H9 (cell line): ENCODE results near the gene DNAJB6. TPM values are rescaled to one million over a fixed set of nuclear protein-coding genes. Genes with fewer than 3 reads are reported as not detected.

Source experiments
- DNase-seq: peaks from one replicate; pipeline ENCODE4 v3.0.0-alpha.2; 2017
- H2AFZ ChIP-seq: one replicate; pipeline ENCODE4 v1.6.1; 2013; ENCODE audit warnings: mild to moderate bottlenecking, low read length, control low read depth, moderate library complexity
- H2AK5ac ChIP-seq: 2 replicates; pipeline ENCODE4 v1.6.1; 2013; ENCODE audit warnings: low read length, control low read depth, mixed read lengths; ENCODE audit not compliant: insufficient read length
- H2BK120ac ChIP-seq: one replicate; pipeline ENCODE4 v1.6.1; 2013; ENCODE audit warnings: low read depth, mild to moderate bottlenecking, low read length, control low read depth, inconsistent platforms; ENCODE audit not compliant: poor library complexity, severe bottlenecking
- H2BK12ac ChIP-seq: 2 replicates; pipeline ENCODE4 v1.6.1; 2013; ENCODE audit warnings: low read length, control low read depth, mixed read lengths, low read depth; ENCODE audit not compliant: insufficient read length
- H2BK15ac ChIP-seq: 2 replicates; pipeline ENCODE4 v1.6.1; 2013; ENCODE audit warnings: low read depth, low read length, control low read depth
- H2BK20ac ChIP-seq: one replicate; pipeline ENCODE4 v1.6.1; 2013; ENCODE audit warnings: low read depth, mild to moderate bottlenecking, low read length, control low read depth, inconsistent platforms; ENCODE audit not compliant: poor library complexity, severe bottlenecking
- H2BK5ac ChIP-seq: 2 replicates; pipeline ENCODE4 v1.6.1; 2013; ENCODE audit warnings: low read length, control low read depth, mixed read lengths; ENCODE audit not compliant: insufficient read length
- H3K14ac ChIP-seq: 2 replicates; pipeline ENCODE4 v1.6.1; 2013; ENCODE audit warnings: low read length, control low read depth; ENCODE audit not compliant: insufficient read depth
- H3K18ac ChIP-seq: 2 replicates; pipeline ENCODE4 v1.6.1; 2013; ENCODE audit warnings: low read depth, mild to moderate bottlenecking, mixed read lengths, low read length, control low read depth; ENCODE audit not compliant: insufficient read length
- H3K23ac ChIP-seq: 2 replicates; pipeline ENCODE4 v1.6.1; 2013; ENCODE audit warnings: low read length, control low read depth, mixed read lengths, low read depth; ENCODE audit not compliant: insufficient read length
- H3K23me2 ChIP-seq: 2 replicates; pipeline ENCODE4 v1.6.1; 2013; ENCODE audit warnings: low read depth, mild to moderate bottlenecking, mixed read lengths, low read length, control low read depth; ENCODE audit not compliant: insufficient read length, poor library complexity, severe bottlenecking
- H3K27ac ChIP-seq: 2 replicates; pipeline ENCODE4 v1.5.1; 2013; ENCODE audit warnings: low read length, control low read depth, mixed read lengths, low read depth; ENCODE audit not compliant: insufficient read length
- H3K27me3 ChIP-seq: 2 replicates; pipeline ENCODE4 v1.6.1; 2013; ENCODE audit warnings: low read length, control low read depth, inconsistent platforms; ENCODE audit not compliant: insufficient read depth
- H3K4ac ChIP-seq: 2 replicates; pipeline ENCODE4 v1.6.1; 2013; ENCODE audit warnings: low read depth, mild to moderate bottlenecking, control low read depth, inconsistent platforms, low read length, moderate library complexity
- H3K4me1 ChIP-seq: 2 replicates; pipeline ENCODE4 v1.6.1; 2013; ENCODE audit warnings: low read length, control low read depth, inconsistent platforms; ENCODE audit not compliant: insufficient read depth
- H3K4me2 ChIP-seq: 2 replicates; pipeline ENCODE4 v1.6.1; 2013; ENCODE audit warnings: low read length, control low read depth, mixed read lengths; ENCODE audit not compliant: insufficient read length, insufficient read depth
- H3K56ac ChIP-seq: 2 replicates; pipeline ENCODE4 v1.6.1; 2013; ENCODE audit warnings: low read depth, mild to moderate bottlenecking, mixed read lengths, low read length, control low read depth; ENCODE audit not compliant: insufficient read length
- H3K79me1 ChIP-seq: 2 replicates; pipeline ENCODE4 v1.6.1; 2013; ENCODE audit warnings: low read depth, mild to moderate bottlenecking, moderate library complexity, low read length, control low read depth, inconsistent platforms; ENCODE audit not compliant: insufficient read depth, poor library complexity, severe bottlenecking
- H3K79me2 ChIP-seq: 2 replicates; pipeline ENCODE4 v1.6.1; 2013; ENCODE audit warnings: low read length, control low read depth, inconsistent platforms; ENCODE audit not compliant: insufficient read depth
- H3K9ac ChIP-seq: 2 replicates; pipeline ENCODE4 v1.6.1; 2013; ENCODE audit warnings: low read length, control low read depth, mixed read lengths; ENCODE audit not compliant: insufficient read length; ENCODE audit errors: extremely low read depth
- H3K9me3 ChIP-seq: one replicate; pipeline ENCODE4 v1.6.1; 2013; ENCODE audit warnings: low read depth, low read length, inconsistent platforms; ENCODE audit not compliant: control insufficient read depth
- H3T11ph ChIP-seq: one replicate; pipeline ENCODE4 v1.6.1; 2013; ENCODE audit warnings: mild to moderate bottlenecking, low read length, control low read depth, inconsistent platforms
- H4K20me1 ChIP-seq: one replicate; pipeline ENCODE4 v1.6.1; 2013; ENCODE audit not compliant: control insufficient read depth, insufficient read length, insufficient read depth
- H4K5ac ChIP-seq: 2 replicates; pipeline ENCODE4 v1.6.1; 2013; ENCODE audit warnings: low read depth, mild to moderate bottlenecking, mixed read lengths, low read length, control low read depth; ENCODE audit not compliant: insufficient read length
- H4K8ac ChIP-seq: replicated peaks from 2 replicates; pipeline ENCODE4 v1.6.1; 2013; ENCODE audit warnings: low read length, control low read depth, mixed read lengths, low read depth; ENCODE audit not compliant: insufficient read length
- H4K91ac ChIP-seq: 2 replicates; pipeline ENCODE4 v1.6.1; 2013; ENCODE audit warnings: low read depth, mild to moderate bottlenecking, moderate library complexity, mixed read lengths, low read length, control low read depth; ENCODE audit not compliant: insufficient read length
- H3K27ac Mint-ChIP-seq, 3 experiments: 2 replicates in 2 of 3; 3 replicates in 1 of 3; pipeline ENCODE4 v1.8.0; 2020 to 2021; ENCODE audit warnings: mixed read lengths in 3 of 3, mild to moderate bottlenecking in 1 of 3, moderate library complexity in 1 of 3
- H3K27me3 Mint-ChIP-seq: 2 replicates; pipeline ENCODE4 v1.8.0; 2021; ENCODE audit warnings: low read depth, mild to moderate bottlenecking, moderate library complexity, mixed read lengths
- H3K36me3 Mint-ChIP-seq, 3 experiments: 2 replicates in 2 of 3; 3 replicates in 1 of 3; pipeline ENCODE4 v1.8.0; 2020 to 2021; ENCODE audit warnings: low read depth in 3 of 3, mixed read lengths in 3 of 3; ENCODE audit not compliant: insufficient read depth in 1 of 3
- H3K4me1 Mint-ChIP-seq, 2 experiments: 2 replicates each; pipeline ENCODE4 v1.8.0; 2020; ENCODE audit warnings: mixed read lengths in 2 of 2
- H3K4me3 Mint-ChIP-seq, 2 experiments: 2 replicates in 1 of 2; 3 replicates in 1 of 2; pipeline ENCODE4 v1.8.0; 2020 to 2021; ENCODE audit warnings: mild to moderate bottlenecking in 2 of 2, mixed read lengths in 2 of 2, moderate library complexity in 1 of 2
- H3K9me3 Mint-ChIP-seq, 2 experiments: 2 replicates in 1 of 2; 3 replicates in 1 of 2; pipeline ENCODE4 v1.8.0; 2020; ENCODE audit warnings: mild to moderate bottlenecking in 2 of 2, mixed read lengths in 2 of 2, moderate library complexity in 1 of 2
- WGBS: extraction: QIAGEN DNeasy Blood & Tissue Kit; methylation state at CpG from one replicate; pipeline ENCODE4 v1.1.7; 2013; ENCODE audit warnings: missing lambda C conversion rate, low lambda C conversion rate, mixed read lengths; ENCODE audit not compliant: insufficient read length; ENCODE audit errors: extremely low coverage; 5-methylcytosine and 5-hydroxymethylcytosine counted together
- total RNA-seq: library from RNA; stranded (reverse); gene quantifications from 2 replicates; pipeline ENCODE4 v1.2.1, GENCODE V29; 2021
- TF ChIP-seq, protein P1 (sequence below): fragments of 200-600 bp; sonication (generic); conservative IDR thresholded peaks from 3 replicates; pipeline ENCODE4 v1.8.0; 2021; ENCODE audit warnings: antibody characterized with exemption, mild to moderate bottlenecking

The DNAJB6 gene
- total RNA-seq, 1 experiment from 2014 or later = 215 TPM

- Histone ChIP-seq H2AFZ (no peak overlapping the region), H3K9me3 (no peaks in the 10 kb centered on the region), H3K18ac (no peak overlapping the region), H2AK5ac (no peak overlapping the region), H3K79me2 (no peaks in the 10 kb centered on the region; the same call in 1 of the 2 replicates), H3K9ac (no peak overlapping the region), H3K14ac (no peak overlapping the region), H3K23me2 (no peaks in the 10 kb centered on the region), H2BK120ac (no peak overlapping the region), H3K4me1 (no peaks in the 10 kb centered on the region), H3K56ac (no peak overlapping the region), H2BK5ac (no peak overlapping the region), H3K23ac (no peak overlapping the region), H2BK20ac (no peak overlapping the region), H3K79me1 (peaks cover 10% of the 10 kb centered on the region), H4K8ac (no peak overlapping the region), H4K5ac (no peak overlapping the region), H2BK12ac (no peak overlapping the region), H3K4ac (no peak overlapping the region), H3K27ac (no peak overlapping the region), H3T11ph (no peak overlapping the region), H3K27me3 (no peaks in the 10 kb centered on the region), H4K20me1 (no peaks in the 10 kb centered on the region), H2BK15ac (no peak overlapping the region), H4K91ac (no peak overlapping the region), H3K4me2 (no peak overlapping the region)
- TF ChIP-seq, protein P1, sequence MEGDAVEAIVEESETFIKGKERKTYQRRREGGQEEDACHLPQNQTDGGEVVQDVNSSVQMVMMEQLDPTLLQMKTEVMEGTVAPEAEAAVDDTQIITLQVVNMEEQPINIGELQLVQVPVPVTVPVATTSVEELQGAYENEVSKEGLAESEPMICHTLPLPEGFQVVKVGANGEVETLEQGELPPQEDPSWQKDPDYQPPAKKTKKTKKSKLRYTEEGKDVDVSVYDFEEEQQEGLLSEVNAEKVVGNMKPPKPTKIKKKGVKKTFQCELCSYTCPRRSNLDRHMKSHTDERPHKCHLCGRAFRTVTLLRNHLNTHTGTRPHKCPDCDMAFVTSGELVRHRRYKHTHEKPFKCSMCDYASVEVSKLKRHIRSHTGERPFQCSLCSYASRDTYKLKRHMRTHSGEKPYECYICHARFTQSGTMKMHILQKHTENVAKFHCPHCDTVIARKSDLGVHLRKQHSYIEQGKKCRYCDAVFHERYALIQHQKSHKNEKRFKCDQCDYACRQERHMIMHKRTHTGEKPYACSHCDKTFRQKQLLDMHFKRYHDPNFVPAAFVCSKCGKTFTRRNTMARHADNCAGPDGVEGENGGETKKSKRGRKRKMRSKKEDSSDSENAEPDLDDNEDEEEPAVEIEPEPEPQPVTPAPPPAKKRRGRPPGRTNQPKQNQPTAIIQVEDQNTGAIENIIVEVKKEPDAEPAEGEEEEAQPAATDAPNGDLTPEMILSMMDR = no peak
- H3K36me3 Mint-ChIP-seq = peaks cover 35 to 61% (median 57%) of the 10 kb centered on the region in 3 experiments
- no peaks in the 10 kb centered on the region; a peak in 1 of 5 replicates for H3K9me3 Mint-ChIP-seq
- no peak for DNase-seq
- no CpG with 5 or more reads among the region's 11 CpGs for WGBS
- peak overlapping the region in 2 of 3 experiments; percentile 58 to 92; a peak in 3 of 7 replicates for H3K27ac Mint-ChIP-seq
- peaks cover 28 to 40% of the 10 kb centered on the region in 2 experiments for H3K4me1 Mint-ChIP-seq
- H3K4me3 Mint-ChIP-seq = no peak overlapping the region
- no peaks in the 10 kb centered on the region for H3K27me3 Mint-ChIP-seq
These were observed 75.2 kb downstream of the DNAJB6 start for GRCh38 chr7:157412021-157412443.
